Sigmoid colon (tissue), 7 donors: Measurements from ENCODE around the gene CCDC92B. TPM values are rescaled to one million over a fixed set of nuclear protein-coding genes. Genes with fewer than 3 reads are reported as not detected.
A peak's percentile ranks its signal among the peaks of the same experiment; 100 is the strongest.

Experiments used
- DNase-seq: peaks from one replicate; pipeline ENCODE4 v3.0.0-alpha.2; 2019
- H3K27ac ChIP-seq, 4 donors: fragments of 200-600 bp; sonication (generic); one replicate each; pipeline ENCODE4 v1.5.1; 2016 to 2019; ENCODE audit warnings: mild to moderate bottlenecking in 1 of 4
- H3K27me3 ChIP-seq, 3 donors: fragments of 200-600 bp; sonication (generic); one replicate each; pipeline ENCODE4 v1.5.1; 2019; ENCODE audit warnings: mild to moderate bottlenecking in 1 of 3
- H3K36me3 ChIP-seq, 4 donors: fragments of 200-600 bp; sonication (generic); one replicate each; pipeline ENCODE4 v1.5.1; 2016 to 2019
- H3K4me1 ChIP-seq, 4 donors: fragments of 200-600 bp; sonication (generic); one replicate each; pipeline ENCODE4 v1.5.1; 2017 to 2019
- H3K4me3 ChIP-seq, 4 donors: fragments of 200-600 bp; sonication (generic); one replicate each; pipeline ENCODE4 v1.5.1; 2017 to 2019; ENCODE audit warnings: mild to moderate bottlenecking in 2 of 4, moderate library complexity in 1 of 4
- H3K9me3 ChIP-seq, 4 donors: fragments of 200-600 bp in 3 of 4; sonication (generic) in 3 of 4; one replicate each; pipeline versions ENCODE4 v1.5.1 to v1.6.1; 2013 to 2019
- CTCF ChIP-seq, 4 experiments: fragments of 450-650 bp in 3 of 4; fragments of 200-600 bp in 1 of 4; IDR thresholded peaks; one replicate each; pipeline ENCODE4 v1.5.1; 2016 to 2019; ENCODE audit warnings: antibody characterized with exemption in 4 of 4, mild to moderate bottlenecking in 3 of 4, moderate library complexity in 2 of 4
- EP300 ChIP-seq, 4 donors: sonication (generic); formaldehyde crosslinking; IDR thresholded peaks; one replicate each; pipeline ENCODE4 v1.6.1; 2017; ENCODE audit warnings: antibody characterized with exemption in 4 of 4
- POLR2A ChIP-seq, 2 donors: fragments of 450-650 bp; IDR thresholded peaks; one replicate each; pipeline ENCODE4 v1.6.1; 2016; ENCODE audit warnings: antibody characterized with exemption in 2 of 2, mild to moderate bottlenecking in 2 of 2, moderate library complexity in 2 of 2
- POLR2AphosphoS5 ChIP-seq, 4 donors: sonication (generic); formaldehyde crosslinking; IDR thresholded peaks; one replicate each; pipeline ENCODE4 v1.6.1; 2017; ENCODE audit warnings: antibody characterized with exemption in 4 of 4
- WGBS, 2 donors: extraction: QIAGEN DNeasy Blood & Tissue Kit; methylation state at CpG; one replicate each; pipeline ENCODE4 v1.1.7; 2013; 5-methylcytosine and 5-hydroxymethylcytosine counted together
- intact Hi-C: fragments of 100-400 bp; cut with DNase I; formaldehyde crosslinking; loops from one replicate; pipeline ENCODE4 v1.15.1; 2023
- polyA plus RNA-seq, 3 donors: library from polyadenylated mRNA; stranded (reverse); fragments of 200-250 nt; gene quantifications; one replicate each; pipeline ENCODE4 v1.2.3, GENCODE V29; 2013
- total RNA-seq, 4 donors: library from RNA; depleted of rRNA; stranded (reverse); fragments of >200 nt; gene quantifications; one replicate each; pipeline ENCODE4 v1.1.0, GENCODE V29; 2016
- donor health status: healthy with polysubstance abuse.
- donor health status: Bipolar disorder and iron deficiency.
- donor health status: healthy.

CCDC92B gene
- total and polyA plus RNA-seq, 7 donors, result under 0.01 to 0.77 (median 0.18) TPM; not detected in 3

- no peak overlapping the region for H3K27ac ChIP-seq
- no peak for DNase-seq
- no peak overlapping the region for H3K4me3 ChIP-seq
- peaks cover 0 to 12% (median 11%) of the 10 kb centered on the region in 4 donors for H3K4me1 ChIP-seq
- intact Hi-C loops, result no loop called here
- WGBS, 2 donors, result 78 to 88% methylated on average over 7 of the region's 7 CpGs
- no peaks in the 10 kb centered on the region for H3K36me3 ChIP-seq
- peaks cover 9 to 47% (median 28%) of the 10 kb centered on the region in 3 donors for H3K27me3 ChIP-seq
- H3K9me3 ChIP-seq, result peaks cover 0 to 3% (median 0%) of the 10 kb centered on the region in 4 donors
- TF ChIP-seq CTCF (IDR thresholded peaks at IDR 0.05), result no peak
Measured at GRCh38 chr17:2779545-2779944, 30.1 kb upstream of the CCDC92B start.

DNA sequence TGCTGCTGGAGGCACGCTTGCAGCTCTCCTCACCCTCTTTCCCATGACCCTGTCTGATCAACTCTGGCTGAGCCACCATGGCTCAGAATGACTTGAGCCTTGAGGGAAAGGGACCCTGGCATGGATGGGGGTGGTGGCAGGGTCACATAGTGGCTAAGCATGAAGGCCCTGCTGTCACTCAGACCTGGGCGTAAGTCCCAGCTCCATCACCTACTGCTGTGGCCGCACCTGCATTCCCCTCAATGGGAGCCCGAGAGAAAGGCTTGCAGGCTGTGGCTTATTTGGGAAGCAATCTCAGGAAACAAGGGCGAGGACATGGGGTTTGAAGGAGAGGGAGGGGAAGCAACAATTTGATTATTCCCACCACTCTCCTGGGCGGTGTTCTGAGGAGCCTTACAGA lies 29.0 kb upstream of the CCDC92B start:
- Histone ChIP-seq H3K27ac (no peak overlapping the region), H3K27me3 (peaks cover 9 to 56% (median 35%) of the 10 kb centered on the region in 3 donors), H3K9me3 (peaks cover 0 to 1% (median 0%) of the 10 kb centered on the region in 4 donors), H3K36me3 (no peaks in the 10 kb centered on the region), H3K4me3 (no peak overlapping the region), H3K4me1 (peaks cover 0 to 12% (median 11%) of the 10 kb centered on the region in 4 donors)
- no peak for DNase-seq
- WGBS, 2 donors, result 77 to 82% methylated on average over 6 of the region's 6 CpGs
- intact Hi-C loops, result no loop called here
- no peak for TF ChIP-seq EP300 (IDR thresholded peaks at IDR 0.05)
- no peak for TF ChIP-seq CTCF (IDR thresholded peaks at IDR 0.05)
- TF ChIP-seq POLR2A (IDR thresholded peaks at IDR 0.05), result no peak
- TF ChIP-seq POLR2AphosphoS5 (IDR thresholded peaks at IDR 0.05), result no peak

GRCh38 chr17:2777242-2777867 lies 27.9 kb upstream of the CCDC92B start:
- no peak overlapping the region for H3K27ac ChIP-seq
- no peaks in the 10 kb centered on the region for H3K9me3 ChIP-seq
- DNase-seq, result no peak
- WGBS, 2 donors, result 22 to 36% methylated on average over 11 of the region's 11 CpGs
- no peak overlapping the region for H3K4me3 ChIP-seq
- H3K36me3 ChIP-seq, result no peaks in the 10 kb centered on the region
- intact Hi-C loops, result no loop called here
- peaks cover 9 to 63% (median 35%) of the 10 kb centered on the region in 3 donors for H3K27me3 ChIP-seq
- peaks cover 0 to 12% (median 11%) of the 10 kb centered on the region in 4 donors for H3K4me1 ChIP-seq
- TF ChIP-seq POLR2AphosphoS5 (IDR thresholded peaks at IDR 0.05) (no peak), EP300 (IDR thresholded peaks at IDR 0.05) (no peak), CTCF (IDR thresholded peaks at IDR 0.05) (no peak), POLR2A (IDR thresholded peaks at IDR 0.05) (no peak)

- no peak for DNase-seq
- no peaks in the 10 kb centered on the region for H3K9me3 ChIP-seq
- H3K4me3 ChIP-seq, result peak overlapping the region in 2 of 4 donors; percentile 19 to 25
- WGBS, 2 donors, result 1% methylated on average over 80 of the region's 80 CpGs
- intact Hi-C loops, result no loop called here
- peaks cover 0 to 12% (median 11%) of the 10 kb centered on the region in 4 donors for H3K4me1 ChIP-seq
- H3K27ac ChIP-seq, result no peak overlapping the region
- peaks cover 9 to 63% (median 35%) of the 10 kb centered on the region in 3 donors for H3K27me3 ChIP-seq
- no peaks in the 10 kb centered on the region for H3K36me3 ChIP-seq
- no peak for TF ChIP-seq POLR2A (IDR thresholded peaks at IDR 0.05)
- TF ChIP-seq EP300 (IDR thresholded peaks at IDR 0.05), result no peak
- no peak for TF ChIP-seq CTCF (IDR thresholded peaks at IDR 0.05)
- no peak for TF ChIP-seq POLR2AphosphoS5 (IDR thresholded peaks at IDR 0.05)
Measured at GRCh38 chr17:2776589-2777241, 27.3 kb upstream of the CCDC92B start.
